Erythroblast (primary cell): ENCODE data around the gene ARID1B.

ENCODE experiments used
- GATA1 ChIP-seq: IDR thresholded peaks from 2 replicates; pipeline ENCODE4 v1.6.1; 2011; ENCODE audit warnings: low read depth, mild to moderate bottlenecking, control low read depth, low read length, moderate library complexity
- POLR2A ChIP-seq: IDR thresholded peaks from 2 replicates; pipeline ENCODE4 v1.6.1; 2011; ENCODE audit warnings: mild to moderate bottlenecking, low read length

- TF ChIP-seq POLR2A: no peak
- no peak for TF ChIP-seq GATA1
These were observed 462.0 kb downstream of the ARID1B start for GRCh38 chr6:157239148-157239547.
